Chondrocyte (in vitro differentiated cells): ENCODE data around the gene CPA1. TPM values are rescaled to one million over a fixed set of nuclear protein-coding genes. Genes with fewer than 3 reads are reported as not detected.

Experiments
- DNase-seq: peaks from one replicate; pipeline ENCODE4 v3.0.0; 2021; ENCODE audit warnings: mixed read lengths, low spot score
- H3K27ac Mint-ChIP-seq: one replicate; pipeline ENCODE4 v1.8.0; 2021; ENCODE audit warnings: mild to moderate bottlenecking, moderate library complexity, mixed read lengths; ENCODE audit not compliant: unreplicated experiment
- H3K27me3 Mint-ChIP-seq: 2 replicates; pipeline ENCODE4 v1.8.0; 2021; ENCODE audit warnings: low read depth, mixed read lengths
- H3K36me3 Mint-ChIP-seq: 2 replicates; pipeline ENCODE4 v1.8.0; 2021; ENCODE audit warnings: low read depth, mixed read lengths
- H3K4me1 Mint-ChIP-seq: 2 replicates; pipeline ENCODE4 v1.8.0; 2021; ENCODE audit warnings: low read depth, mild to moderate bottlenecking, mixed read lengths
- H3K4me3 Mint-ChIP-seq: one replicate; pipeline ENCODE4 v1.8.0; 2021; ENCODE audit warnings: mild to moderate bottlenecking, moderate library complexity, mixed read lengths; ENCODE audit not compliant: unreplicated experiment
- H3K9me3 Mint-ChIP-seq: 2 replicates; pipeline ENCODE4 v1.8.0; 2021; ENCODE audit warnings: low read depth, mixed read lengths
- CTCF ChIP-seq: fragments of 200-600 bp; sonication (generic); IDR thresholded peaks from 2 replicates; pipeline ENCODE4 v1.5.0; 2021; ENCODE audit warnings: antibody characterized with exemption, mild to moderate bottlenecking, moderate library complexity
- total RNA-seq: library from RNA; stranded (reverse); gene quantifications from 3 replicates; pipeline ENCODE4 v1.2.1, GENCODE V29; 2021

CPA1 gene
- total RNA-seq, 1 donor from 2014 or later = 0.20 TPM

GRCh38 chr7:130380861-130381455 is 664 bp downstream of the CPA1 start:
- Mint-ChIP-seq H3K36me3 (peaks cover 3% of the 10 kb centered on the region), H3K27me3 (no peaks in the 10 kb centered on the region), H3K4me3 (no peak overlapping the region), H3K9me3 (peaks cover 7% of the 10 kb centered on the region), H3K27ac (no peak overlapping the region), H3K4me1 (peaks cover 18% of the 10 kb centered on the region)
- peak; percentile 52 for DNase-seq
- TF ChIP-seq CTCF = no peak

GRCh38 chr7:130381468-130382312 is 1.4 kb downstream of the CPA1 start:
- TF ChIP-seq CTCF = no peak
- Mint-ChIP-seq H3K36me3 (peaks cover under 1% of the 10 kb centered on the region), H3K27me3 (no peaks in the 10 kb centered on the region), H3K9me3 (peaks cover under 1% of the 10 kb centered on the region), H3K4me1 (peaks cover 18% of the 10 kb centered on the region), H3K27ac (no peak overlapping the region), H3K4me3 (no peak overlapping the region)
- DNase-seq = no peak

GRCh38 chr7:130383187-130383980 is 3.1 kb downstream of the CPA1 start:
- DNase-seq = no peak
- H3K27me3 Mint-ChIP-seq = no peaks in the 10 kb centered on the region
- no peak overlapping the region for H3K27ac Mint-ChIP-seq
- no peak overlapping the region for H3K4me3 Mint-ChIP-seq
- H3K9me3 Mint-ChIP-seq = no peaks in the 10 kb centered on the region
- H3K4me1 Mint-ChIP-seq = peaks cover 28% of the 10 kb centered on the region
- H3K36me3 Mint-ChIP-seq = no peaks in the 10 kb centered on the region
- TF ChIP-seq CTCF = no peak

- Mint-ChIP-seq H3K27ac (no peak overlapping the region), H3K9me3 (peaks cover 3% of the 10 kb centered on the region), H3K4me3 (no peak overlapping the region), H3K36me3 (no peaks in the 10 kb centered on the region), H3K4me1 (peaks cover 27% of the 10 kb centered on the region), H3K27me3 (no peaks in the 10 kb centered on the region)
- TF ChIP-seq CTCF = no peak
- no peak for DNase-seq
Measured at GRCh38 chr7:130384371-130384801, 4.1 kb downstream of the CPA1 start.
